WTC11 (cell line): ENCODE data around the gene U2AF2. TPM values are rescaled to one million over a fixed set of nuclear protein-coding genes. Genes with fewer than 3 reads are reported as not detected.
A peak's percentile ranks its signal among the peaks of the same experiment; 100 is the strongest.

Source experiments
- ATAC-seq: fragments of 200-7000 bp; cut with Tn5 transposase; 2 replicates; pipeline ENCODE4 v1.10.0; 2021; ENCODE audit warnings: mild to moderate bottlenecking, moderate library complexity
- CTCF ChIA-PET: fragments of 300-600 bp; sonication (Branson Sonifier 250); formaldehyde crosslinking; loops from one replicate; lab custom pipeline; 2021; ENCODE audit warnings: antibody characterized with exemption; lab: Charles Lee
- POLR2A ChIA-PET: fragments of 350-600 bp; sonication (Branson Sonifier 250); formaldehyde crosslinking; loops from one replicate; lab custom pipeline; 2021; ENCODE audit warnings: antibody characterized with exemption; lab: Charles Lee
- DNase-seq: peaks from one replicate; pipeline ENCODE4 v3.0.0; 2021; ENCODE audit warnings: low spot score
- H3K27ac Mint-ChIP-seq: 2 replicates; pipeline ENCODE4 v1.8.0; 2021; ENCODE audit warnings: mixed read lengths
- H3K27me3 Mint-ChIP-seq: 2 replicates; pipeline ENCODE4 v1.8.0; 2021; ENCODE audit warnings: low read depth, mild to moderate bottlenecking, moderate library complexity, mixed read lengths
- H3K36me3 Mint-ChIP-seq: 2 replicates; pipeline ENCODE4 v1.8.0; 2021; ENCODE audit warnings: mixed read lengths
- H3K4me1 Mint-ChIP-seq: 2 replicates; pipeline ENCODE4 v1.8.0; 2022; ENCODE audit warnings: mixed read lengths
- H3K4me3 Mint-ChIP-seq: 2 replicates; pipeline ENCODE4 v1.8.0; 2021; ENCODE audit warnings: mild to moderate bottlenecking, moderate library complexity, mixed read lengths
- H3K9me3 Mint-ChIP-seq: 2 replicates; pipeline ENCODE4 v1.8.0; 2021; ENCODE audit warnings: mixed read lengths
- CBFB ChIP-seq: sonication (generic); formaldehyde crosslinking; IDR thresholded peaks from 2 replicates; pipeline ENCODE4 v1.8.1; 2022; ENCODE audit warnings: mild to moderate bottlenecking, low read depth, missing genetic modification reagents
- ESRRA ChIP-seq: sonication (generic); formaldehyde crosslinking; IDR thresholded peaks from 2 replicates; pipeline ENCODE4 v1.8.1; 2022; ENCODE audit warnings: mild to moderate bottlenecking, missing genetic modification reagents, borderline replicate concordance
- FOXJ3 ChIP-seq: sonication (generic); formaldehyde crosslinking; IDR thresholded peaks from 2 replicates; pipeline ENCODE4 v1.9.0; 2021; ENCODE audit warnings: missing genetic modification reagents, mild to moderate bottlenecking, borderline replicate concordance
- FOXP1 ChIP-seq: sonication (generic); formaldehyde crosslinking; IDR thresholded peaks from 2 replicates; pipeline ENCODE4 v1.8.0; 2022; ENCODE audit warnings: missing genetic modification reagents, mild to moderate bottlenecking, moderate library complexity, borderline replicate concordance
- GABPB1 ChIP-seq: sonication (generic); formaldehyde crosslinking; IDR thresholded peaks from 2 replicates; pipeline ENCODE4 v1.8.1; 2023; ENCODE audit warnings: mild to moderate bottlenecking, missing genetic modification reagents
- NFATC4 ChIP-seq: fragments of 250-450 bp; sonication (Bioruptor Pico); IDR thresholded peaks from 2 replicates; pipeline ENCODE4 v1.9.0; 2021; ENCODE audit warnings: mild to moderate bottlenecking
- NFYB ChIP-seq: sonication (generic); formaldehyde crosslinking; conservative IDR thresholded peaks from 2 replicates; pipeline ENCODE4 v1.8.0; 2022; ENCODE audit warnings: low read depth, missing genetic modification reagents
- NR2C2 ChIP-seq: sonication (generic); formaldehyde crosslinking; IDR thresholded peaks from 2 replicates; pipeline ENCODE4 v1.8.0; 2022; ENCODE audit warnings: mild to moderate bottlenecking, missing genetic modification reagents
- RORB ChIP-seq: fragments of 250-450 bp; sonication (Bioruptor Pico); IDR thresholded peaks from 2 replicates; pipeline ENCODE4 v1.9.0; 2021; ENCODE audit warnings: mild to moderate bottlenecking
- SOX15 ChIP-seq: fragments of 250-450 bp; sonication (Bioruptor Pico); IDR thresholded peaks from 2 replicates; pipeline ENCODE4 v1.9.0; 2021; ENCODE audit warnings: mild to moderate bottlenecking
- ZBTB43 ChIP-seq: sonication (generic); formaldehyde crosslinking; IDR thresholded peaks from 2 replicates; pipeline ENCODE4 v1.8.1; 2023; ENCODE audit warnings: mild to moderate bottlenecking, missing genetic modification reagents
- ZNF219 ChIP-seq: sonication (generic); formaldehyde crosslinking; IDR thresholded peaks from 2 replicates; pipeline ENCODE4 v1.8.0; 2023; ENCODE audit warnings: missing genetic modification reagents, mild to moderate bottlenecking, borderline replicate concordance
- ZNF232 ChIP-seq: sonication (generic); formaldehyde crosslinking; IDR thresholded peaks from 2 replicates; pipeline ENCODE4 v1.8.0; 2022; ENCODE audit warnings: mild to moderate bottlenecking, missing genetic modification reagents
- total RNA-seq: library from RNA; stranded (reverse); gene quantifications from 3 replicates; pipeline ENCODE4 v1.2.3, GENCODE V29; 2021
- TF ChIP-seq, protein P1 (sequence below): sonication (generic); formaldehyde crosslinking; IDR thresholded peaks from 2 replicates; pipeline ENCODE4 v1.8.0; 2022; ENCODE audit warnings: mild to moderate bottlenecking, missing genetic modification reagents
- TF ChIP-seq, protein P2 (sequence below): sonication (generic); formaldehyde crosslinking; conservative IDR thresholded peaks from 2 replicates; pipeline ENCODE4 v1.8.1; 2023; ENCODE audit warnings: mild to moderate bottlenecking, low read depth, missing genetic modification reagents, moderate library complexity
- TF ChIP-seq, protein P3 (sequence below): sonication (generic); formaldehyde crosslinking; IDR thresholded peaks from 2 replicates; pipeline ENCODE4 v1.8.1; 2022; ENCODE audit warnings: missing genetic modification reagents, borderline replicate concordance
- TF ChIP-seq, protein P4 (sequence below): fragments of 250-450 bp; sonication (Bioruptor Pico); IDR thresholded peaks from 2 replicates; pipeline ENCODE4 v1.9.0; 2021; ENCODE audit warnings: mild to moderate bottlenecking
- TF ChIP-seq, protein P5 (sequence below): sonication (generic); formaldehyde crosslinking; IDR thresholded peaks from 2 replicates; pipeline ENCODE4 v1.8.0; 2023; ENCODE audit warnings: mild to moderate bottlenecking, missing genetic modification reagents
- TF ChIP-seq, protein P6 (sequence below): sonication (generic); formaldehyde crosslinking; IDR thresholded peaks from 2 replicates; pipeline ENCODE4 v1.8.1; 2022; ENCODE audit warnings: mild to moderate bottlenecking, moderate library complexity, missing genetic modification reagents

The U2AF2 gene
- total RNA-seq, 1 experiment from 2014 or later = 302 TPM

DNA sequence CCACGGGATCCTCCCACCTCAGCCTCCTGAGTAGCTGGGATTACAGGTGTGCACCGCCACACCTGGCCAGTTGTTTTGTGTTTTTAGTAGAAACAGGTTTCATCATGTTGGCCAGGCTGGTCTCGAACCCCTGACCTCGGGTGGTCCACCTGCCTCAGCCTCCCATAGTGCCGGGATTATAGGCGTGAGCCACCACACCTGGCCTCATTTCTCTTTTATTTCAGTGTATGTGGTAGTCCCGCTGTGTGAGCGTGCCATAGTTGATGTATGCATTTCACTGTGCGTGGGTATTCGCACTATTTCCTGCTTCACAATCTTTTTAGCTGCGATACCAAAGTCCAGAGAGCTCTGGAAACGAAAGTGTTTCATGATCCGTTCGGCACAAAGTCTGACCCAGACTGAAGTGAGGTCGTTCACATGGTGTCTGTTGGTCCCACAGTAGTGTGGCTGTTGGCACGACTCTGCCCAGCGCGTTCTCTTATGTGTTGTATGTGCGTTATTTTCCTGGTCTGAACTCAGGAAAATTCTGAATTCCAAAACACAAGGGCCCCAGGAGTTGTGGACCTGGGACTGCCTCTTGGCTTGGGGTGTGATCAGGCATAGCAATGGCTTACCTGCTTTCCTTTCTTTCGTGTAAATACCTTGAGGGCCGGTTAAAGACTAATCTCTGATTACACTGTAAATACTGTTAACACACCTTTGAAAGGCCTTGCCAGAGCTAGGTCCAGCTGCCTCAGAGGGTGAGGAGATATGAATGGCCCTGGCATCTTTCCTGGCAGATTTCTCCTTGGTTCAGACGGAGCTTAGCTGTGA lies 28.8 kb downstream of the U2AF2 start:
- ChIA-PET CTCF (interaction anchor here (1.0 to 1.4 kb wide), 2 partner anchors 12 to 393 kb away, joined by 3 to 6 read pairs; no protein-coding TSS in a partner anchor), POLR2A (no interaction called here)
- Mint-ChIP-seq H3K4me1 (no peaks in the 10 kb centered on the region), H3K36me3 (peaks cover 23% of the 10 kb centered on the region), H3K27me3 (no peaks in the 10 kb centered on the region), H3K4me3 (no peak overlapping the region)
- DNase-seq = no peak
- no peak for ATAC-seq
- TF ChIP-seq, protein P1, sequence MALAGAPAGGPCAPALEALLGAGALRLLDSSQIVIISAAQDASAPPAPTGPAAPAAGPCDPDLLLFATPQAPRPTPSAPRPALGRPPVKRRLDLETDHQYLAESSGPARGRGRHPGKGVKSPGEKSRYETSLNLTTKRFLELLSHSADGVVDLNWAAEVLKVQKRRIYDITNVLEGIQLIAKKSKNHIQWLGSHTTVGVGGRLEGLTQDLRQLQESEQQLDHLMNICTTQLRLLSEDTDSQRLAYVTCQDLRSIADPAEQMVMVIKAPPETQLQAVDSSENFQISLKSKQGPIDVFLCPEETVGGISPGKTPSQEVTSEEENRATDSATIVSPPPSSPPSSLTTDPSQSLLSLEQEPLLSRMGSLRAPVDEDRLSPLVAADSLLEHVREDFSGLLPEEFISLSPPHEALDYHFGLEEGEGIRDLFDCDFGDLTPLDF (CRISPR knock-in tag) = no peak
- TF ChIP-seq, protein P2, sequence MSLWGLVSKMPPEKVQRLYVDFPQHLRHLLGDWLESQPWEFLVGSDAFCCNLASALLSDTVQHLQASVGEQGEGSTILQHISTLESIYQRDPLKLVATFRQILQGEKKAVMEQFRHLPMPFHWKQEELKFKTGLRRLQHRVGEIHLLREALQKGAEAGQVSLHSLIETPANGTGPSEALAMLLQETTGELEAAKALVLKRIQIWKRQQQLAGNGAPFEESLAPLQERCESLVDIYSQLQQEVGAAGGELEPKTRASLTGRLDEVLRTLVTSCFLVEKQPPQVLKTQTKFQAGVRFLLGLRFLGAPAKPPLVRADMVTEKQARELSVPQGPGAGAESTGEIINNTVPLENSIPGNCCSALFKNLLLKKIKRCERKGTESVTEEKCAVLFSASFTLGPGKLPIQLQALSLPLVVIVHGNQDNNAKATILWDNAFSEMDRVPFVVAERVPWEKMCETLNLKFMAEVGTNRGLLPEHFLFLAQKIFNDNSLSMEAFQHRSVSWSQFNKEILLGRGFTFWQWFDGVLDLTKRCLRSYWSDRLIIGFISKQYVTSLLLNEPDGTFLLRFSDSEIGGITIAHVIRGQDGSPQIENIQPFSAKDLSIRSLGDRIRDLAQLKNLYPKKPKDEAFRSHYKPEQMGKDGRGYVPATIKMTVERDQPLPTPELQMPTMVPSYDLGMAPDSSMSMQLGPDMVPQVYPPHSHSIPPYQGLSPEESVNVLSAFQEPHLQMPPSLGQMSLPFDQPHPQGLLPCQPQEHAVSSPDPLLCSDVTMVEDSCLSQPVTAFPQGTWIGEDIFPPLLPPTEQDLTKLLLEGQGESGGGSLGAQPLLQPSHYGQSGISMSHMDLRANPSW (CRISPR knock-in tag) = no peak
- TF ChIP-seq GABPB1 (CRISPR knock-in tag) (peak; percentile 14; the same call in 1 of the 2 replicates), ZBTB43 (no peak), SOX15 (CRISPR knock-in tag) (no peak)
- TF ChIP-seq, protein P3, sequence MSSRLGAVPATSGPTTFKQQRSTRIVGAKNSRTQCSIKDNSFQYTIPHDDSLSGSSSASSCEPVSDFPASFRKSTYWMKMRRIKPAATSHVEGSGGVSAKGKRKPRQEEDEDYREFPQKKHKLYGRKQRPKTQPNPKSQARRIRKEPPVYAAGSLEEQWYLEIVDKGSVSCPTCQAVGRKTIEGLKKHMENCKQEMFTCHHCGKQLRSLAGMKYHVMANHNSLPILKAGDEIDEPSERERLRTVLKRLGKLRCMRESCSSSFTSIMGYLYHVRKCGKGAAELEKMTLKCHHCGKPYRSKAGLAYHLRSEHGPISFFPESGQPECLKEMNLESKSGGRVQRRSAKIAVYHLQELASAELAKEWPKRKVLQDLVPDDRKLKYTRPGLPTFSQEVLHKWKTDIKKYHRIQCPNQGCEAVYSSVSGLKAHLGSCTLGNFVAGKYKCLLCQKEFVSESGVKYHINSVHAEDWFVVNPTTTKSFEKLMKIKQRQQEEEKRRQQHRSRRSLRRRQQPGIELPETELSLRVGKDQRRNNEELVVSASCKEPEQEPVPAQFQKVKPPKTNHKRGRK (CRISPR knock-in tag) = no peak
- TF ChIP-seq, all 79 proteins: peak for 1
- no peak overlapping the region for H3K27ac Mint-ChIP-seq
- H3K9me3 Mint-ChIP-seq = no peaks in the 10 kb centered on the region

DNA sequence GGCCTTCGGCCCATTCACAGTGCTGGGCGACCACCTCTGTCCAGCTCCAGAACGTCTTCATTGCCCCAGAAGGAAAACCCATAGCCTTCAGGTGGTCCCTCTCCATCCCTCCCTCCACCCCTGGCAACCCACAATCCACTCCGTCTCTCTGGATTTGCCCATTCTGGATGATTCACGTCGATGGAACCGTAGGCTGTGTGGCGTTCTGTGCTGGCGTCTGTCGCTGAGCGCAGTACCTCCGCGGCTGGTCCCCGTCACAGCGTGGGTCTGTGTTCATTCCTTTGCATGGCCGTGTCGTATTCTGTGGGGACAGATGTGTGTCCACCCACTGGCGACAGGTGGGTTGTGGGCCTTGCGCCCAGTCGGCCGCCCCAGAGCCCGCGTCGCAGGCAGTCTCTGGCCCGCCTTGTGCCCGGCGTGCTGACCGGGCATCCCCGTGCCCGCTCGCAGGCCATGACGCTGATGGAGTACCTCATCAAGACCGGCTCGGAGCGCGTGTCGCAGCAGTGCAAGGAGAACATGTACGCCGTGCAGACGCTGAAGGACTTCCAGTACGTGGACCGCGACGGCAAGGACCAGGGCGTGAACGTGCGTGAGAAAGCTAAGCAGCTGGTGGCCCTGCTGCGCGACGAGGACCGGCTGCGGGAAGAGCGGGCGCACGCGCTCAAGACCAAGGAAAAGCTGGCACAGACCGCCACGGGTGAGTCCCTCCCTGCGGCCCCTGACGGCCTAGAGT lies 30.3 kb downstream of the U2AF2 start:
- H3K27ac Mint-ChIP-seq = no peak overlapping the region
- CTCF ChIA-PET = interaction anchor here (1.4 kb wide), 1 partner anchor 14 kb away, joined by 6 read pairs; no protein-coding TSS in a partner anchor
- ATAC-seq = no peak
- H3K4me1 Mint-ChIP-seq = no peaks in the 10 kb centered on the region
- DNase-seq = no peak
- no peak overlapping the region for H3K4me3 Mint-ChIP-seq
- H3K27me3 Mint-ChIP-seq = no peaks in the 10 kb centered on the region
- peaks cover 13% of the 10 kb centered on the region; the same call in 1 of the 2 replicates for H3K36me3 Mint-ChIP-seq
- H3K9me3 Mint-ChIP-seq = no peaks in the 10 kb centered on the region
- POLR2A ChIA-PET = no interaction called here
- TF ChIP-seq, protein P4, sequence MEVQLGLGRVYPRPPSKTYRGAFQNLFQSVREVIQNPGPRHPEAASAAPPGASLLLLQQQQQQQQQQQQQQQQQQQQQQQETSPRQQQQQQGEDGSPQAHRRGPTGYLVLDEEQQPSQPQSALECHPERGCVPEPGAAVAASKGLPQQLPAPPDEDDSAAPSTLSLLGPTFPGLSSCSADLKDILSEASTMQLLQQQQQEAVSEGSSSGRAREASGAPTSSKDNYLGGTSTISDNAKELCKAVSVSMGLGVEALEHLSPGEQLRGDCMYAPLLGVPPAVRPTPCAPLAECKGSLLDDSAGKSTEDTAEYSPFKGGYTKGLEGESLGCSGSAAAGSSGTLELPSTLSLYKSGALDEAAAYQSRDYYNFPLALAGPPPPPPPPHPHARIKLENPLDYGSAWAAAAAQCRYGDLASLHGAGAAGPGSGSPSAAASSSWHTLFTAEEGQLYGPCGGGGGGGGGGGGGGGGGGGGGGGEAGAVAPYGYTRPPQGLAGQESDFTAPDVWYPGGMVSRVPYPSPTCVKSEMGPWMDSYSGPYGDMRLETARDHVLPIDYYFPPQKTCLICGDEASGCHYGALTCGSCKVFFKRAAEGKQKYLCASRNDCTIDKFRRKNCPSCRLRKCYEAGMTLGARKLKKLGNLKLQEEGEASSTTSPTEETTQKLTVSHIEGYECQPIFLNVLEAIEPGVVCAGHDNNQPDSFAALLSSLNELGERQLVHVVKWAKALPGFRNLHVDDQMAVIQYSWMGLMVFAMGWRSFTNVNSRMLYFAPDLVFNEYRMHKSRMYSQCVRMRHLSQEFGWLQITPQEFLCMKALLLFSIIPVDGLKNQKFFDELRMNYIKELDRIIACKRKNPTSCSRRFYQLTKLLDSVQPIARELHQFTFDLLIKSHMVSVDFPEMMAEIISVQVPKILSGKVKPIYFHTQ (CRISPR knock-in tag) = no peak
- TF ChIP-seq GABPB1 (CRISPR knock-in tag) (no peak), FOXP1 (CRISPR knock-in tag) (no peak), ESRRA (no peak), FOXJ3 (CRISPR knock-in tag) (no peak), ZNF232 (CRISPR knock-in tag) (no peak), RORB (no peak), CBFB (no peak), NR2C2 (CRISPR knock-in tag) (no peak), ZNF219 (CRISPR knock-in tag) (no peak), NFYB (CRISPR knock-in tag) (no peak), NFATC4 (CRISPR knock-in tag) (no peak)
- TF ChIP-seq, protein P5, sequence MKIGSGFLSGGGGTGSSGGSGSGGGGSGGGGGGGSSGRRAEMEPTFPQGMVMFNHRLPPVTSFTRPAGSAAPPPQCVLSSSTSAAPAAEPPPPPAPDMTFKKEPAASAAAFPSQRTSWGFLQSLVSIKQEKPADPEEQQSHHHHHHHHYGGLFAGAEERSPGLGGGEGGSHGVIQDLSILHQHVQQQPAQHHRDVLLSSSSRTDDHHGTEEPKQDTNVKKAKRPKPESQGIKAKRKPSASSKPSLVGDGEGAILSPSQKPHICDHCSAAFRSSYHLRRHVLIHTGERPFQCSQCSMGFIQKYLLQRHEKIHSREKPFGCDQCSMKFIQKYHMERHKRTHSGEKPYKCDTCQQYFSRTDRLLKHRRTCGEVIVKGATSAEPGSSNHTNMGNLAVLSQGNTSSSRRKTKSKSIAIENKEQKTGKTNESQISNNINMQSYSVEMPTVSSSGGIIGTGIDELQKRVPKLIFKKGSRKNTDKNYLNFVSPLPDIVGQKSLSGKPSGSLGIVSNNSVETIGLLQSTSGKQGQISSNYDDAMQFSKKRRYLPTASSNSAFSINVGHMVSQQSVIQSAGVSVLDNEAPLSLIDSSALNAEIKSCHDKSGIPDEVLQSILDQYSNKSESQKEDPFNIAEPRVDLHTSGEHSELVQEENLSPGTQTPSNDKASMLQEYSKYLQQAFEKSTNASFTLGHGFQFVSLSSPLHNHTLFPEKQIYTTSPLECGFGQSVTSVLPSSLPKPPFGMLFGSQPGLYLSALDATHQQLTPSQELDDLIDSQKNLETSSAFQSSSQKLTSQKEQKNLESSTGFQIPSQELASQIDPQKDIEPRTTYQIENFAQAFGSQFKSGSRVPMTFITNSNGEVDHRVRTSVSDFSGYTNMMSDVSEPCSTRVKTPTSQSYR (CRISPR knock-in tag) = no peak
- TF ChIP-seq, protein P6, sequence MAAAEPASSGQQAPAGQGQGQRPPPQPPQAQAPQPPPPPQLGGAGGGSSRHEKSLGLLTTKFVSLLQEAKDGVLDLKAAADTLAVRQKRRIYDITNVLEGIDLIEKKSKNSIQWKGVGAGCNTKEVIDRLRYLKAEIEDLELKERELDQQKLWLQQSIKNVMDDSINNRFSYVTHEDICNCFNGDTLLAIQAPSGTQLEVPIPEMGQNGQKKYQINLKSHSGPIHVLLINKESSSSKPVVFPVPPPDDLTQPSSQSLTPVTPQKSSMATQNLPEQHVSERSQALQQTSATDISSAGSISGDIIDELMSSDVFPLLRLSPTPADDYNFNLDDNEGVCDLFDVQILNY (CRISPR knock-in tag) = no peak
